SU-DHL-6 (cell line): ENCODE data around the gene CDC37.

Experiments used
- H2AFZ ChIP-seq: fragments of 200-600 bp; sonication (generic); 2 replicates; pipeline ENCODE4 v1.6.1; 2014; ENCODE audit warnings: low read depth, mild to moderate bottlenecking, moderate library complexity, mixed read lengths, antibody characterized with exemption, low read length; ENCODE audit not compliant: severe bottlenecking
- H3F3A ChIP-seq: fragments of 200-600 bp; shearing (Covaris generic); 2 replicates; pipeline ENCODE4 v1.6.0; 2016; ENCODE audit warnings: antibody characterized with exemption, mild to moderate bottlenecking; ENCODE audit not compliant: insufficient read depth
- H3K27ac ChIP-seq: fragments of 200-600 bp; sonication (generic); 2 replicates; pipeline ENCODE4 v1.5.1; 2016; ENCODE audit warnings: low read depth, mild to moderate bottlenecking, low read length, moderate library complexity, mixed read lengths
- H3K27me3 ChIP-seq: fragments of 200-600 bp; sonication (generic), shearing (Covaris generic); 2 replicates; pipeline ENCODE4 v1.6.0; 2014; ENCODE audit warnings: mild to moderate bottlenecking, low read length
- H3K36me3 ChIP-seq: fragments of 200-600 bp; sonication (generic); 2 replicates; pipeline ENCODE4 v1.6.1; 2014; ENCODE audit warnings: mild to moderate bottlenecking, low read length, mixed read lengths
- H3K4me2 ChIP-seq: fragments of 300-600, 200-600 bp; shearing (Covaris generic), sonication (generic); 2 replicates; pipeline ENCODE4 v1.6.0; 2014; ENCODE audit warnings: low read length, low read depth, mild to moderate bottlenecking; ENCODE audit not compliant: poor library complexity, severe bottlenecking
- H3K4me3 ChIP-seq: fragments of 200-600 bp; sonication (generic); 2 replicates; pipeline ENCODE4 v1.5.1; 2014; ENCODE audit warnings: antibody characterized with exemption, low read length, mild to moderate bottlenecking, mixed read lengths; ENCODE audit not compliant: insufficient read depth, poor library complexity, severe bottlenecking
- H3K79me2 ChIP-seq: fragments of 200-600 bp; sonication (generic); 2 replicates; pipeline ENCODE4 v1.6.1; 2014; ENCODE audit warnings: mild to moderate bottlenecking, low read length, moderate library complexity; ENCODE audit not compliant: insufficient read depth
- H3K9ac ChIP-seq: fragments of 200-600 bp; sonication (generic); 2 replicates; pipeline ENCODE4 v1.7.0; 2014; ENCODE audit warnings: mild to moderate bottlenecking, low read length
- H3K9me2 ChIP-seq: fragments of 200-600 bp; sonication (generic); replicated peaks from 2 replicates; pipeline ENCODE4 v1.6.1; 2014; ENCODE audit warnings: low read length; ENCODE audit not compliant: insufficient read depth
- H3K9me3 ChIP-seq: fragments of 200-600 bp; sonication (generic); 2 replicates; pipeline ENCODE4 v1.6.1; 2014; ENCODE audit warnings: low read length, mixed read lengths; ENCODE audit not compliant: insufficient read depth
- H4K20me1 ChIP-seq: fragments of 200-600 bp; sonication (generic); 2 replicates; pipeline ENCODE4 v1.6.1; 2014; ENCODE audit warnings: low read depth, mild to moderate bottlenecking, antibody characterized with exemption, low read length, moderate library complexity, mixed read lengths
- EZH2phosphoT487 ChIP-seq: fragments of 200-600 bp; sonication (generic), shearing (Covaris generic); conservative IDR thresholded peaks from 2 replicates; pipeline ENCODE4 v1.6.1; 2018; ENCODE audit warnings: mild to moderate bottlenecking, antibody characterized with exemption, low read length, moderate library complexity, mixed read lengths
- TF ChIP-seq, protein P1 (sequence below): fragments of 200-600 bp; sonication (generic); IDR thresholded peaks from one replicate; pipeline ENCODE4 v1.5.1; 2017; ENCODE audit warnings: antibody characterized with exemption, mild to moderate bottlenecking, low read length, moderate library complexity; ENCODE audit not compliant: insufficient read depth, poor library complexity, severe bottlenecking

CDC37 gene

DNA sequence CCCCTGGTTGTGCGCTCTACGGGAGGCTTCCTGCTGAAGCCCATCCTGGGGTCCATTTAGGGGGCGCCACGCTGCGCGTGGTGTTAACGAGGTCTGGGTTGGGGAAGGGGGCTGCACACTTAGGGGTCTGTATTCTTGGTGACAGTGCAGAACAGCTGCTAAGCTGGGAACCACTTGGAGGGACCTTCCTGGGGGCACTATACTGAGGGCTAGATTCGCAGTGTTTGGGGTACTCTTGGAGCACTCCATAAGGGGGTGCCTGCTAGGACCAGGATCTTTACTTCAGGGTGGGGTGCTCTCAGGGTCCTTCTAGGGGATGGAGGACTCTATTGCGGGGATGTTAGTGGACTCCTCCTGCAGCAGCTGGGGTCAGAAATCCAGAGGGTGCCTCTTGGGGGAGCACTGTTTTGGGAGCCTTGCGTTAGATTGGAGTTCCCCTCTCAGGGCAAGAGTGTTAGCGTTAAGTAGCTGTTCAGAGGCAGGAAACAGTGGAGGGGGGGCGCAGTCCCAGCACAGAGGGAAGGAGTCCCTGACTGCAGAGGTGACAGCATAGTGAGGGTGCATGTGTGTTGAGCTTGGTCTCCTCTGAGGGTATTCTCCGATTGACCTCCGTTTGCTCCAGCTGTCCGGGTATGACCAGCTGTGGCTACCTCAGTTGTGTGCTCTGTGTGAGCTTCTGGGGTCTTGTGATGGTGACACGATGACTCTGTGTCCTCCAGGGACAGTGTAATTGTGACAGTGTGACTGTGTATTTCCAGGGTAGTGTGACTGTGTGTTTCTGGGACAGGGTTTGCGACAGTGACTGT is 18.1 kb upstream of the CDC37 start:
- peaks cover 6% of the 10 kb centered on the region; the same call in 1 of the 2 replicates for H3K79me2 ChIP-seq
- no peak overlapping the region for H2AFZ ChIP-seq
- no peaks in the 10 kb centered on the region for H3K27me3 ChIP-seq
- no peaks in the 10 kb centered on the region for H3K9me3 ChIP-seq
- H3F3A ChIP-seq: peaks cover 36% of the 10 kb centered on the region
- no peaks in the 10 kb centered on the region for H3K9me2 ChIP-seq
- H3K4me2 ChIP-seq: peak overlapping the region; percentile 84
- no peak overlapping the region for H3K27ac ChIP-seq
- peak overlapping the region; percentile 93 for H3K9ac ChIP-seq
- TF ChIP-seq EZH2phosphoT487: no peak
- H3K36me3 ChIP-seq: no peaks in the 10 kb centered on the region
- H4K20me1 ChIP-seq: peaks cover 3% of the 10 kb centered on the region; the same call in 1 of the 2 replicates
- peak overlapping the region; percentile 74 for H3K4me3 ChIP-seq

DNA sequence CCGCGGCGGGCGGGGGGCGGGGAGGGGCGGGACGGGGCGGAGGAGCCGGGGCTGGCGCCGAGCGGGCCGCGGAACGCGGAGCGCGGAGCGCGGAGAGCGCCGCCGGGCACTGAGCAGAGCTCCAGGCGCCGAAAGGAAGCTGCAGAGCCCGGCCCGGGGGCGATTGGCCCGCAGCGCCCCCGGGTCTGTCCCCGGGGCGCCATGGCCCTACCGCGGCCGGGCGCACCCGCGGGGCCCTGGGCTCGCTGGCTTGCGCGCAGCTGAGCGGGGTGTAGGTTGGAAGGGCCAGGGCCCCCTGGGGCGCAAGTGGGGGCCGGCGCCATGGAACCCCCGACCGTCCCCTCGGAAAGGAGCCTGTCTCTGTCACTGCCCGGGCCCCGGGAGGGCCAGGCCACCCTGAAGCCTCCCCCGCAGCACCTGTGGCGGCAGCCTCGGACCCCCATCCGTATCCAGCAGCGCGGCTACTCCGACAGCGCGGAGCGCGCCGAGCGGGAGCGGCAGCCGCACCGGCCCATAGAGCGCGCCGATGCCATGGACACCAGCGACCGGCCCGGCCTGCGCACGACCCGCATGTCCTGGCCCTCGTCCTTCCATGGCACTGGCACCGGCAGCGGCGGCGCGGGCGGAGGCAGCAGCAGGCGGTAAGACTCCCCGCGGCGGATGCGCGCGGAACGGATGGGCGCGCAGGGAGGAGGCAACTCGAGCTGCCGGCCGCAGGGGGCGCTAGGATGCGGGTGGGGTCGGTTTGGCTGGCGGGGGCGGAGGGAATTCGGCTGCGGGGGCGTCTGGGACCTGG is 17.3 kb upstream of the CDC37 start, which contains the start of gene PDE4A:
Gene PDE4A, plus strand, starts transcription at position 95 of the 796 bp plus-strand sequence. Its CDS starts 227 bp downstream, at position 322.
- H3K4me3 ChIP-seq: peak within 1 kb of the TSS; percentile 74
- H3K9me3 ChIP-seq: no peaks in the 10 kb centered on the region
- peak within 1 kb of the TSS; percentile 46 for H2AFZ ChIP-seq
- no peaks in the 10 kb centered on the region for H3K27me3 ChIP-seq
- H3K9me2 ChIP-seq: no peaks in the 10 kb centered on the region
- H4K20me1 ChIP-seq: peaks cover 3% of the 10 kb centered on the region; the same call in 1 of the 2 replicates
- peaks cover 39% of the 10 kb centered on the region for H3F3A ChIP-seq
- TF ChIP-seq, protein P1, sequence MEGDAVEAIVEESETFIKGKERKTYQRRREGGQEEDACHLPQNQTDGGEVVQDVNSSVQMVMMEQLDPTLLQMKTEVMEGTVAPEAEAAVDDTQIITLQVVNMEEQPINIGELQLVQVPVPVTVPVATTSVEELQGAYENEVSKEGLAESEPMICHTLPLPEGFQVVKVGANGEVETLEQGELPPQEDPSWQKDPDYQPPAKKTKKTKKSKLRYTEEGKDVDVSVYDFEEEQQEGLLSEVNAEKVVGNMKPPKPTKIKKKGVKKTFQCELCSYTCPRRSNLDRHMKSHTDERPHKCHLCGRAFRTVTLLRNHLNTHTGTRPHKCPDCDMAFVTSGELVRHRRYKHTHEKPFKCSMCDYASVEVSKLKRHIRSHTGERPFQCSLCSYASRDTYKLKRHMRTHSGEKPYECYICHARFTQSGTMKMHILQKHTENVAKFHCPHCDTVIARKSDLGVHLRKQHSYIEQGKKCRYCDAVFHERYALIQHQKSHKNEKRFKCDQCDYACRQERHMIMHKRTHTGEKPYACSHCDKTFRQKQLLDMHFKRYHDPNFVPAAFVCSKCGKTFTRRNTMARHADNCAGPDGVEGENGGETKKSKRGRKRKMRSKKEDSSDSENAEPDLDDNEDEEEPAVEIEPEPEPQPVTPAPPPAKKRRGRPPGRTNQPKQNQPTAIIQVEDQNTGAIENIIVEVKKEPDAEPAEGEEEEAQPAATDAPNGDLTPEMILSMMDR: peak; percentile 81
- TF ChIP-seq EZH2phosphoT487: no peak
- no peaks in the 10 kb centered on the region for H3K36me3 ChIP-seq
- H3K9ac ChIP-seq: peak within 1 kb of the TSS; percentile 93
- H3K79me2 ChIP-seq: no peaks in the 10 kb centered on the region; the same call in 1 of the 2 replicates
- peak within 1 kb of the TSS; percentile 99 for H3K27ac ChIP-seq
- peak within 1 kb of the TSS; percentile 84 for H3K4me2 ChIP-seq

DNA sequence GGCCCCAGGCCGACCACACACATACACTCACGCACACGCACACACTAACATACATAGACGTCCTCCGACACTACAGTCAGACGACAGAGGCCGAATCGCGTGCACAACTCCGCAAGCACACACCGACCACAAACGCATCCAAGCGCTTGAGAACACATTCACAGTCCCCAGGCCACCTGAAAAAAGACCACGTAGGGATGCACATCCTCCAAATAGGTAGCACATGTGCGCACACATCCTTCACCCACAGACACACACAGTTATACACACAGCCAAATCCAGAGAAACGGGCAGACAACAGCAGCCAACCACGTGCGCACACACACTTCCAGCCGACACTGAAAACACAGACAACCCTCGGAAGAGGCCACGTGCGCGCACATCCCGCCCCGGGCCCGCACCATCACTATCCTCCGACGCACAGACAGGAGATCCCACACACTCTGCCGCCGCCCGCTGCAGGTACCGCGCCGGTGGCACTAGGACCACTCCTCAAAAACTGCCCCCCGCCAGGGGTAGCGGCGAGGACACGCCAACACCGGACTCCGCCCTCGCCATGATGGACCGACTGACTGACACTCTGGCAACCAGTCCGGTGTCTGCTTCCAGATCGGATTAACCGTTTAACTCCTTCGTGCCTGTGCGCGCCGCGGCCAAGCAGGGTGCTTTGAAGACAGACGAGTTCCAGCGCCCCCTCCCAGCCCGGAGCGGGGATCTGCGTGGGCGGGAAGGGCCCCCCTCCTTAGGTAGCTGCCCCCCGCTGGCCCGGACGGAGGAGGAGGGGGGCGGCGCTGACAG is 16.5 kb upstream of the CDC37 start:
- peak overlapping the region; percentile 99 for H3K27ac ChIP-seq
- H3K9me2 ChIP-seq: no peaks in the 10 kb centered on the region
- peak overlapping the region; percentile 70 for H3K4me2 ChIP-seq
- H3F3A ChIP-seq: peaks cover 46% of the 10 kb centered on the region
- H3K79me2 ChIP-seq: peaks cover 3% of the 10 kb centered on the region; the same call in 1 of the 2 replicates
- peaks cover 3% of the 10 kb centered on the region; the same call in 1 of the 2 replicates for H4K20me1 ChIP-seq
- H3K27me3 ChIP-seq: no peaks in the 10 kb centered on the region
- peak overlapping the region; percentile 23 for H2AFZ ChIP-seq
- TF ChIP-seq, protein P1: no peak
- no peak for TF ChIP-seq EZH2phosphoT487
- H3K36me3 ChIP-seq: no peaks in the 10 kb centered on the region
- no peaks in the 10 kb centered on the region for H3K9me3 ChIP-seq
- peak overlapping the region; percentile 67 for H3K4me3 ChIP-seq
- peak overlapping the region; percentile 93 for H3K9ac ChIP-seq
